Activated naive CD8-positive, alpha-beta T cell treated with anti-CD3 and anti-CD28 coated beads, Interleukin-2, amount 50 U/mL, for 24 hours (primary cell): ENCODE measurements around the gene AKAP12.
A peak's percentile ranks its signal among the peaks of the same experiment; 100 is the strongest.

Experiments used
- ATAC-seq: fragments of 150-1000 bp; cut with Tn5 transposase; one replicate; pipeline ENCODE4 v1.10.0; 2021
- DNase-seq: peaks from one replicate; pipeline ENCODE4 v3.0.0; 2021
- H3K27ac Mint-ChIP-seq: one replicate; pipeline ENCODE4 v1.8.0; 2021; ENCODE audit warnings: mild to moderate bottlenecking, mixed read lengths
- H3K27me3 Mint-ChIP-seq: one replicate; pipeline ENCODE4 v1.8.0; 2021; ENCODE audit warnings: mixed read lengths
- H3K36me3 Mint-ChIP-seq: one replicate; pipeline ENCODE4 v1.8.0; 2021; ENCODE audit warnings: low read depth, mixed read lengths
- H3K4me1 Mint-ChIP-seq: one replicate; pipeline ENCODE4 v1.8.0; 2021; ENCODE audit warnings: mixed read lengths
- H3K4me3 Mint-ChIP-seq: one replicate; pipeline ENCODE4 v1.8.0; 2021; ENCODE audit warnings: mild to moderate bottlenecking, moderate library complexity, mixed read lengths
- H3K9me3 Mint-ChIP-seq: one replicate; pipeline ENCODE4 v1.8.0; 2021; ENCODE audit warnings: mixed read lengths

AKAP12 gene

DNA sequence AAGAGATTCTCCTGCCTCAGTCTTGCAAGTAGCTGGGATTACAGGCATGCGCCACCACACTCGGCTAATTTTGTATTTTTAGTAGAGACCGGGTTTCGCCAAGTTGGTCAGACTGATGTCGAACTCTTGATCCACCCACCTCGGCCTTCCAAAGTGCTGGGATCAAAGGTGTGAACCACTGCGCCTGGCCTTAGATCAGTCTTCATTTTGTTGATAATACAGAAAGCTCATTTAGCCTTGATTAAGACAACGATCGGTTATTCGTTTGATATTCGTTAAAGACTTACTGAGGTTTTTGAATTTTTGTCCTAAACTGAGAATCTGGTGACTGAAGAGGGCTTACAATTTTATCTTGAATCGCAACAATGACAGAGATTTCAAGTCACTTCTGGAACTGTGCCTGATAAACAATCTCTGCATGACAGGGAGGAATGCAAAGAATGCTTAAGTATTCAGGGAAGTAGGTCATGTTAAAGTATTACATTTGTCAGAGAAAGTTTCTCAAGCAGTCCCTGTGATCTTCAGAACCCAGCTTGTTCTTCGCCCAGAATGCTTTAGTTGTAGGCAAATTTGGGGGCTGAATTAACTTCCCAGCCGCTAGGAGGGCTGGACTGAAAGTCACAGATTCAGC is 14.8 kb downstream of the AKAP12 start:
- no peak for ATAC-seq
- Mint-ChIP-seq H3K9me3 (no peaks in the 10 kb centered on the region), H3K4me3 (no peak overlapping the region), H3K36me3 (no peaks in the 10 kb centered on the region), H3K27me3 (peaks cover 4% of the 10 kb centered on the region), H3K4me1 (no peaks in the 10 kb centered on the region), H3K27ac (no peak overlapping the region)
- no peak for DNase-seq

GRCh38 chr6:151255811-151256210 is 16.0 kb downstream of the AKAP12 start:
- peaks cover 4% of the 10 kb centered on the region for H3K27me3 Mint-ChIP-seq
- no peak overlapping the region for H3K27ac Mint-ChIP-seq
- ATAC-seq (no peak), DNase-seq (no peak)
- no peaks in the 10 kb centered on the region for H3K4me1 Mint-ChIP-seq
- no peak overlapping the region for H3K4me3 Mint-ChIP-seq
- no peaks in the 10 kb centered on the region for H3K36me3 Mint-ChIP-seq
- H3K9me3 Mint-ChIP-seq = no peaks in the 10 kb centered on the region

DNA sequence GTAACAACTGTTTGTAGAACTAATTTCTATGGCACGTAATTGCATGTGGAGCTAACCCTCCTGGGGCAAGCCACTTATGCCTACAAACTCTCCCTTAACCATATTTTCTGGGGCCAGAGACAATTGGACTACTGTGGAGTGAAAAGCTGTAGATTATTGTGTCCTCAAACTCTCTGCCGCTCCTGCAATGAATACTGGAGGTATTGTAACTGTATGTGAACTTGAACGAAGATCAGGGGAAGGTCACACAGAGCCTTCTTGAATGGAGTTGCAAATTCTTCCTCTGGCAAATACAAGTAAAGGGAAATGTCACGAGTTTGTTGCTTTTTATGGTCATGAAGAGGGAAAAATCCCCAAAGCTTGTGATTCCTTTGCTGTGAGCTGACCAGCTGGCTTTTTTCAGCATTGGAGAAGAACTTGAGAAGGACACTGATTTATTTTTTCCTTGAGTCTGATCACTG is 18.2 kb downstream of the AKAP12 start:
- no peaks in the 10 kb centered on the region for H3K36me3 Mint-ChIP-seq
- H3K27me3 Mint-ChIP-seq = peaks cover 8% of the 10 kb centered on the region
- ATAC-seq (no peak), DNase-seq (no peak)
- no peak overlapping the region for H3K4me3 Mint-ChIP-seq
- no peaks in the 10 kb centered on the region for H3K9me3 Mint-ChIP-seq
- no peak overlapping the region for H3K27ac Mint-ChIP-seq
- no peaks in the 10 kb centered on the region for H3K4me1 Mint-ChIP-seq

- H3K27ac Mint-ChIP-seq = no peak overlapping the region
- no peaks in the 10 kb centered on the region for H3K36me3 Mint-ChIP-seq
- H3K27me3 Mint-ChIP-seq = peaks cover 6% of the 10 kb centered on the region
- H3K4me3 Mint-ChIP-seq = no peak overlapping the region
- no peaks in the 10 kb centered on the region for H3K4me1 Mint-ChIP-seq
- no peak for ATAC-seq
- H3K9me3 Mint-ChIP-seq = no peaks in the 10 kb centered on the region
- no peak for DNase-seq
Observed at GRCh38 chr6:151260205-151260604, 20.4 kb downstream of the AKAP12 start.

- DNase-seq (no peak), ATAC-seq (no peak)
- Mint-ChIP-seq H3K27me3 (peaks cover 4% of the 10 kb centered on the region), H3K27ac (no peak overlapping the region), H3K36me3 (no peaks in the 10 kb centered on the region), H3K9me3 (no peaks in the 10 kb centered on the region), H3K4me1 (no peaks in the 10 kb centered on the region), H3K4me3 (no peak overlapping the region)
Observed at GRCh38 chr6:151263035-151263434, 23.3 kb downstream of the AKAP12 start.

- no peaks in the 10 kb centered on the region for H3K4me1 Mint-ChIP-seq
- ATAC-seq = no peak
- no peak for DNase-seq
Observed at GRCh38 chr6:151263967-151264366, 24.2 kb downstream of the AKAP12 start.

GRCh38 chr6:151265282-151265681 is 25.5 kb downstream of the AKAP12 start:
- Mint-ChIP-seq H3K36me3 (no peaks in the 10 kb centered on the region), H3K9me3 (no peaks in the 10 kb centered on the region), H3K27me3 (peaks cover 4% of the 10 kb centered on the region), H3K4me3 (no peak overlapping the region), H3K27ac (no peak overlapping the region), H3K4me1 (no peaks in the 10 kb centered on the region)
- DNase-seq (no peak), ATAC-seq (no peak)

More at GRCh38 chr6:151263967-151264366, 24.2 kb downstream of the AKAP12 start:
- H3K36me3 Mint-ChIP-seq = no peaks in the 10 kb centered on the region
- H3K27ac Mint-ChIP-seq = no peak overlapping the region
- peaks cover 4% of the 10 kb centered on the region for H3K27me3 Mint-ChIP-seq
- H3K9me3 Mint-ChIP-seq = no peaks in the 10 kb centered on the region
- no peak overlapping the region for H3K4me3 Mint-ChIP-seq

DNA sequence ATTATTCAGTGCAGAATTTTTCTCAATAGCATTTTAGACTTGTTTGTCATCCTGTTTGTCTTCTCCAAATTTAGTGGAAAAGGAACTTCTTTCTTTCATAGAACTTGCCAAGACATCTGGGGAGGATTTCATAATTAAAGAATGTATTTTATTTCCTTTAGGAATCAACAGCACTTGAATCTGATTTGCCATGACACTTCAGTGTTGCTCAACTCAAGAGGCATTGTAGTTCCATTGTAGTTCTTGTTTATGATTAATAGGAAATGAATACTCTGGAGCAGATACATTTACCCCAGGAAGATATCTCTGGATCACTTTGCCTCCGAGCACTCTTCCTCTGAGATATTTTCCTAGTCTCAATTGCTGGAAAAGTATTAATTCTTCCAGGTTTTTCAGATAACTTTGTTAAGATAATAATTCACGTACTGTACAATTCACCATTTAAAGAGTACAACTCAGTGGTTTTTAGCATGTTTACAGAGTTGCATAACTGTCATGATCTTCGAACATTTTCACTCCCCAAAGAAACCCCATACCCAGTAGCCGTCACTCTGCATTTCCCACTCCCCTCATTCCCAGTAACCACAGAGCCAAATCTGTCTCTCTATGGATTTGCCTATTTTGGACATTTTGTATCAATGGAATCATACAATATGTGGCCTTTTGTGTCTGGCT is 29.7 kb downstream of the AKAP12 start:
- DNase-seq = no peak
- no peaks in the 10 kb centered on the region for H3K27me3 Mint-ChIP-seq
- no peak overlapping the region for H3K27ac Mint-ChIP-seq

DNA sequence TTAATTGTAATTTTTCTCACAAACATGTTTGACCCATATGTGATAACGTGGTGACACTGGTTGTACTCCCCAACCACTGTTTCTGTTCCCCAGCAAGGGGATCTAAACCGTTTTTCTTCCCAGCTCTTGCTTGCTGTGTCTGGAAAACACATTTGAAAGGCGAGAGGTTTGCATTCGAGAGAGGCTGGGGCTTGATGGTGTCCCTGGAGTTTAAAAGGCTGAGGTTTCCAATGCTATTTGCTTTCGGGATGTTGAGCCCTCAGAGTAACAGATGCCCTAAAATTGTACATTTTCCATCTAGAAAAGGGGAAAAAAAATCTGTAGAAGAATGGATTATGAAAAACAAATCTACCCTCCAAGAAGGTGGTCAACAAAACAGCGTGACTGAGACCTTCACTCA is 35.4 kb downstream of the AKAP12 start:
- no peak for ATAC-seq
- no peaks in the 10 kb centered on the region for H3K36me3 Mint-ChIP-seq
- no peak overlapping the region for H3K27ac Mint-ChIP-seq
- H3K9me3 Mint-ChIP-seq = no peaks in the 10 kb centered on the region
- no peak overlapping the region for H3K4me3 Mint-ChIP-seq
- H3K27me3 Mint-ChIP-seq = peaks cover 10% of the 10 kb centered on the region
- H3K4me1 Mint-ChIP-seq = no peaks in the 10 kb centered on the region
- DNase-seq = no peak

More for the DNA sequence above, 29.7 kb downstream of the AKAP12 start:
- no peaks in the 10 kb centered on the region for H3K4me1 Mint-ChIP-seq
- no peak for ATAC-seq
- H3K36me3 Mint-ChIP-seq = no peaks in the 10 kb centered on the region
- H3K9me3 Mint-ChIP-seq = no peaks in the 10 kb centered on the region
- no peak overlapping the region for H3K4me3 Mint-ChIP-seq

DNA sequence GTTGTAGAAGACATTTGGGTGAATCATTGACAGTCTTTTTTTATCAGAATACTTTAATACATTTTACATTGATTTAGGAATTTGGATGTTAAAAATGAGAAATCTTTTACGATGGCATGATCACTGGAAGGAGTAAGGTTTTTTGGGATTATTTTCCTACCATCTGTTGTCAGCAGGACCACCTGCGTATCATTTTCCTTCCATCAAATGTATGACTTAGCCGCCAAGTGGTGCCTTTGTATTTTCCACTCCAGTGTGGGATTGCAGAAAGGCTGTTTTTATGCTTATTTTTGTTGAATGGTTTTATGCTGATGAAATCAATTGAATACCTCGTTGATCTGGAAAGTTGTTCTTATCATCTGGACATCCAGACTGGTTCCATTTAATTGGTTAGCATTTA is 35.8 kb downstream of the AKAP12 start:
- H3K9me3 Mint-ChIP-seq = no peaks in the 10 kb centered on the region
- no peaks in the 10 kb centered on the region for H3K36me3 Mint-ChIP-seq
- H3K27ac Mint-ChIP-seq = no peak overlapping the region
- peaks cover 10% of the 10 kb centered on the region for H3K27me3 Mint-ChIP-seq
- H3K4me1 Mint-ChIP-seq = no peaks in the 10 kb centered on the region
- no peak for DNase-seq
- ATAC-seq = no peak
- H3K4me3 Mint-ChIP-seq = no peak overlapping the region

- H3K9me3 Mint-ChIP-seq = no peaks in the 10 kb centered on the region
- no peak for ATAC-seq
- peaks cover 10% of the 10 kb centered on the region for H3K27me3 Mint-ChIP-seq
- no peaks in the 10 kb centered on the region for H3K36me3 Mint-ChIP-seq
- DNase-seq = no peak
- H3K4me3 Mint-ChIP-seq = no peak overlapping the region
- no peaks in the 10 kb centered on the region for H3K4me1 Mint-ChIP-seq
- no peak overlapping the region for H3K27ac Mint-ChIP-seq
Observed at GRCh38 chr6:151276112-151276740, 36.5 kb downstream of the AKAP12 start.

DNA sequence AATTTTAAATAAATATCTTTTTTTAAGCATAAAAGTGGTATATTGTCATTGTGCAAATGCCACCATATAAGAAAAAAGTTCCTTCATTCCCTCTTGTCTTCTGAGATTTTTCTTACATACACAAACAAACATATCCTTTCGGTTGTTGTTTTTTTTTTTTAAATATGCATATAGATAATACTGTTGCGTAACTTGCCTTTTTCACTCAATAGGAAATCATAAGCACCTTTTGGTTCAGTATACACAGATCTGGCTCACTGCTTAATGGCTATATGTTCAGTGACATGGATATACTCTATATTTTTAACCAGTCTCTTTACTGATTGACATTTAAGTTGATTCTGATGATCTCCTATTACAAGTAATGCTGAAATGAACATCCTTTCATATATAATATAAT is 40.1 kb downstream of the AKAP12 start:
- Mint-ChIP-seq H3K27me3 (peaks cover 13% of the 10 kb centered on the region), H3K9me3 (no peaks in the 10 kb centered on the region), H3K4me1 (peaks cover 4% of the 10 kb centered on the region), H3K36me3 (no peaks in the 10 kb centered on the region), H3K4me3 (no peak overlapping the region), H3K27ac (no peak overlapping the region)
- DNase-seq = no peak
- ATAC-seq = no peak

DNA sequence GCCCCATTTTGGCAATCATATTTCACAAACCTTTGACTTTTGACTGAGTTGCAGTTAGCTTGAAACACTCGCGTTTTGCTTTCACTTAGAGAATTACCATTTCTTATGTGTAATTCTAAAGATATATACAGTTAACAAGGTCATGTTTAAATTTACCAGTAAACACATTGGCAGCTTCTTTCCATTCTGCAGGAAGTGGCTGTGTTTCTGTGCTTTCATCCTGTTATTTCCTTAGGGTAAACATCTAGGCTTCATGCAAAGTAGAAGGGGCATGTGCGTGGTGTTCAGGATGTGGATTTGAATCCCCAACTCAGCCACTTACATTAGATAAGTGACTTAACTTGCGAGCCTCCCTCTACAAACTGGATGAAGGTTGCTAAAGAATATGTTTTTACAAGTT is 41.1 kb downstream of the AKAP12 start:
- DNase-seq (no peak), ATAC-seq (no peak)
- Mint-ChIP-seq H3K4me1 (peaks cover 9% of the 10 kb centered on the region), H3K9me3 (no peaks in the 10 kb centered on the region), H3K36me3 (no peaks in the 10 kb centered on the region), H3K4me3 (no peak overlapping the region), H3K27me3 (peaks cover 14% of the 10 kb centered on the region), H3K27ac (no peak overlapping the region)

- H3K27me3 Mint-ChIP-seq = peaks cover 14% of the 10 kb centered on the region
- H3K27ac Mint-ChIP-seq = no peak overlapping the region
- DNase-seq (no peak), ATAC-seq (no peak)
- H3K9me3 Mint-ChIP-seq = no peaks in the 10 kb centered on the region
- H3K4me3 Mint-ChIP-seq = no peak overlapping the region
- no peaks in the 10 kb centered on the region for H3K36me3 Mint-ChIP-seq
- H3K4me1 Mint-ChIP-seq = peaks cover 13% of the 10 kb centered on the region
Observed at GRCh38 chr6:151284012-151284411, 44.2 kb downstream of the AKAP12 start.

DNA sequence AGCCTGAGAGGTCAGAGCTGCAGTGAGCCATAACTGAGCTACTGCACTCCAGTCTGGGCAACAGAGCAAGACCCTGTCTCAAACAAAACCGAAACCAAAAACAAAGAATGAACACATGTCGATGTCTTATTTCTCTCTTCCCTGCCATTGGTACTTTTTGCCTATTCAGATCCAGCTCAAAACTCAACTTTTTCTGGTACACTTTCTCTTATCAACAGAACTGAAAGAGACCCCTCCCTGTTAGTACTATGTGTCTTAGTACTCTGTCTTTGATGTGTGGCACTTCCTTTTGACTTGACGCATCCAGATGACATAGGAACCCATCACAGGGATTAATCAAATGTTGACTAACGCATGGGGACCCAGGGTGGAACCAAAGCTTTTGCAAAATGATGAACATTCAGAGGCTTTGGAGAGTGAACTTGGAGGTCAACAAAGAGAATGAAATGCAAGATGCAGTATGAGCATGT is 44.8 kb downstream of the AKAP12 start:
- ATAC-seq (peak; percentile 36), DNase-seq (no peak)
- Mint-ChIP-seq H3K9me3 (no peaks in the 10 kb centered on the region), H3K27me3 (peaks cover 11% of the 10 kb centered on the region), H3K27ac (no peak overlapping the region), H3K4me1 (peaks cover 18% of the 10 kb centered on the region), H3K36me3 (no peaks in the 10 kb centered on the region), H3K4me3 (no peak overlapping the region)
